ENCODE results near the gene PRKCA. TPM values are rescaled to one million over a fixed set of nuclear protein-coding genes. Genes with fewer than 3 reads are reported as not detected.

PRKCA gene
- total and polyA plus RNA-seq, 2 of the 13 experiments (the other 11 are each of a cell fraction or from before 2014, with no cell fraction given): 18.5 to 21.5 TPM

DNA sequence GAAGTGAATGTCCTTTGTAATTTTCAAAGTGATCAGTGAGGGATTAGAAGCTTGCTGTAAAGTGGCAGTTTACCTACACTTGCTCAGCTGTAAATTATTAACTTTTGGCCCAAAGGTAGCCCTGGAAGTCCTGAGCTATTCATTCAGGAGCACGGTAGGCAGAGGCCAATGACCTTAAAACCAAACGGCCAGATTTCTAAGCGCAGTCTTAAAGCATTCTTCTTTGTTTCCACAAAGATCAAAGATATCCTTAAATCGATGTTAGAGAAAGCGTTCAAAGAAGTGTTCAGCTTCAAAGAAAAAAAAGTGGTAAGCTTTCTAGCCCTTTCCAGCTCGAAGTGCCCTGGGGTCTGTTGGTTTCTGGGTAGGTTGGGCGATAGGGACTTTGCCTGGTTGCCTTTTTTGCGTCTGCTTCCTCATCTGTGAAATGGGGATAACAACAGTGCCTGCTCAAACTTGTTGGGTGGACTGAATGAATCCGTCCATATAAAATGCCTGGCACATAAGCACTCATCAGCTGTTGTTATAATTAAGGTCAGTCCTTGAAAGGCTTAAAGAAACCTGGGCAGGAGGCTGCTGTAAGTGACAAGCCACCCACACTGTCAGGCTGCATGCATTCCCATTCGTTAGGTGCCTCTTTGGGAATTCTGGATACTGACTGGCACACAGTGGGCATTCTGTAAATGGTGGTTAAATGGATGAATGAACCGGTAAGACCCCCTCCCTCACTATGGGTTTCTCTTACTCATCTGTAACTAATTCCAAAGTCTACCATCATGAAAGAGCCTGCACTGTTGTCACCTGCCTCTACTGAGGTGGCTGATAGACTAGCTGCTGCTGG lies 113.2 kb downstream of the PRKCA start (continued):
- no peak for TF ChIP-seq ATF7-NPFF (CRISPR knock-in tag; IDR thresholded peaks at IDR 0.05; ENCODE audit: low read depth)
- no peak for TF ChIP-seq FOSL1 (CRISPR knock-in tag; IDR thresholded peaks at IDR 0.05; ENCODE audit: borderline replicate concordance)
- peak; percentile 98 for TF ChIP-seq TBX2 (CRISPR knock-in tag; IDR thresholded peaks at IDR 0.05; ENCODE audit: borderline replicate concordance)
- TF ChIP-seq, protein P1, sequence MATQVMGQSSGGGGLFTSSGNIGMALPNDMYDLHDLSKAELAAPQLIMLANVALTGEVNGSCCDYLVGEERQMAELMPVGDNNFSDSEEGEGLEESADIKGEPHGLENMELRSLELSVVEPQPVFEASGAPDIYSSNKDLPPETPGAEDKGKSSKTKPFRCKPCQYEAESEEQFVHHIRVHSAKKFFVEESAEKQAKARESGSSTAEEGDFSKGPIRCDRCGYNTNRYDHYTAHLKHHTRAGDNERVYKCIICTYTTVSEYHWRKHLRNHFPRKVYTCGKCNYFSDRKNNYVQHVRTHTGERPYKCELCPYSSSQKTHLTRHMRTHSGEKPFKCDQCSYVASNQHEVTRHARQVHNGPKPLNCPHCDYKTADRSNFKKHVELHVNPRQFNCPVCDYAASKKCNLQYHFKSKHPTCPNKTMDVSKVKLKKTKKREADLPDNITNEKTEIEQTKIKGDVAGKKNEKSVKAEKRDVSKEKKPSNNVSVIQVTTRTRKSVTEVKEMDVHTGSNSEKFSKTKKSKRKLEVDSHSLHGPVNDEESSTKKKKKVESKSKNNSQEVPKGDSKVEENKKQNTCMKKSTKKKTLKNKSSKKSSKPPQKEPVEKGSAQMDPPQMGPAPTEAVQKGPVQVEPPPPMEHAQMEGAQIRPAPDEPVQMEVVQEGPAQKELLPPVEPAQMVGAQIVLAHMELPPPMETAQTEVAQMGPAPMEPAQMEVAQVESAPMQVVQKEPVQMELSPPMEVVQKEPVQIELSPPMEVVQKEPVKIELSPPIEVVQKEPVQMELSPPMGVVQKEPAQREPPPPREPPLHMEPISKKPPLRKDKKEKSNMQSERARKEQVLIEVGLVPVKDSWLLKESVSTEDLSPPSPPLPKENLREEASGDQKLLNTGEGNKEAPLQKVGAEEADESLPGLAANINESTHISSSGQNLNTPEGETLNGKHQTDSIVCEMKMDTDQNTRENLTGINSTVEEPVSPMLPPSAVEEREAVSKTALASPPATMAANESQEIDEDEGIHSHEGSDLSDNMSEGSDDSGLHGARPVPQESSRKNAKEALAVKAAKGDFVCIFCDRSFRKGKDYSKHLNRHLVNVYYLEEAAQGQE (IDR thresholded peaks at IDR 0.05; ENCODE audit: borderline replicate concordance in 1 of 2, low read depth in 1 of 2, low read length in 2 of 2): peak in 1 of 2 experiments; percentile 47; a peak in 1 of 4 replicates
- TF ChIP-seq ZNF101 (CRISPR knock-in tag; IDR thresholded peaks at IDR 0.05; ENCODE audit: borderline replicate concordance, low read depth): no peak
- TF ChIP-seq ZNF563 (CRISPR knock-in tag; IDR thresholded peaks at IDR 0.05): 0 out of 2 replicates have a peak, but pooled peaks have one; percentile 45
- TF ChIP-seq, protein P2, sequence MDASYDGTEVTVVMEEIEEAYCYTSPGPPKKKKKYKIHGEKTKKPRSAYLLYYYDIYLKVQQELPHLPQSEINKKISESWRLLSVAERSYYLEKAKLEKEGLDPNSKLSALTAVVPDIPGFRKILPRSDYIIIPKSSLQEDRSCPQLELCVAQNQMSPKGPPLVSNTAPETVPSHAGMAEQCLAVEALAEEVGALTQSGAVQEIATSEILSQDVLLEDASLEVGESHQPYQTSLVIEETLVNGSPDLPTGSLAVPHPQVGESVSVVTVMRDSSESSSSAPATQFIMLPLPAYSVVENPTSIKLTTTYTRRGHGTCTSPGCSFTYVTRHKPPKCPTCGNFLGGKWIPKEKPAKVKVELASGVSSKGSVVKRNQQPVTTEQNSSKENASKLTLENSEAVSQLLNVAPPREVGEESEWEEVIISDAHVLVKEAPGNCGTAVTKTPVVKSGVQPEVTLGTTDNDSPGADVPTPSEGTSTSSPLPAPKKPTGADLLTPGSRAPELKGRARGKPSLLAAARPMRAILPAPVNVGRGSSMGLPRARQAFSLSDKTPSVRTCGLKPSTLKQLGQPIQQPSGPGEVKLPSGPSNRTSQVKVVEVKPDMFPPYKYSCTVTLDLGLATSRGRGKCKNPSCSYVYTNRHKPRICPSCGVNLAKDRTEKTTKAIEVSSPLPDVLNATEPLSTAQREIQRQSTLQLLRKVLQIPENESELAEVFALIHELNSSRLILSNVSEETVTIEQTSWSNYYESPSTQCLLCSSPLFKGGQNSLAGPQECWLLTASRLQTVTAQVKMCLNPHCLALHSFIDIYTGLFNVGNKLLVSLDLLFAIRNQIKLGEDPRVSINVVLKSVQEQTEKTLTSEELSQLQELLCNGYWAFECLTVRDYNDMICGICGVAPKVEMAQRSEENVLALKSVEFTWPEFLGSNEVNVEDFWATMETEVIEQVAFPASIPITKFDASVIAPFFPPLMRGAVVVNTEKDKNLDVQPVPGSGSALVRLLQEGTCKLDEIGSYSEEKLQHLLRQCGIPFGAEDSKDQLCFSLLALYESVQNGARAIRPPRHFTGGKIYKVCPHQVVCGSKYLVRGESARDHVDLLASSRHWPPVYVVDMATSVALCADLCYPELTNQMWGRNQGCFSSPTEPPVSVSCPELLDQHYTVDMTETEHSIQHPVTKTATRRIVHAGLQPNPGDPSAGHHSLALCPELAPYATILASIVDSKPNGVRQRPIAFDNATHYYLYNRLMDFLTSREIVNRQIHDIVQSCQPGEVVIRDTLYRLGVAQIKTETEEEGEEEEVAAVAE (CRISPR knock-in tag; IDR thresholded peaks at IDR 0.05; ENCODE audit: borderline replicate concordance): 0 out of 2 replicates have a peak, but pooled peaks have one; percentile 40
- TF ChIP-seq MAZ (IDR thresholded peaks at IDR 0.05; ENCODE audit: borderline replicate concordance, low read depth, low read length): no peak
- TF ChIP-seq MAZ (CRISPR knock-in tag; IDR thresholded peaks at IDR 0.05; ENCODE audit: low read depth): 0 out of 2 replicates have a peak, but pooled peaks have one; percentile 30
- TF ChIP-seq MIER2 (CRISPR knock-in tag; IDR thresholded peaks at IDR 0.05): peak; percentile 82
- no peak for TF ChIP-seq ARNT (IDR thresholded peaks at IDR 0.05)
- peak; percentile 25; the same call in 1 of the 2 replicates for TF ChIP-seq KLF6 (CRISPR knock-in tag; IDR thresholded peaks at IDR 0.05)
- TF ChIP-seq, protein P3, sequence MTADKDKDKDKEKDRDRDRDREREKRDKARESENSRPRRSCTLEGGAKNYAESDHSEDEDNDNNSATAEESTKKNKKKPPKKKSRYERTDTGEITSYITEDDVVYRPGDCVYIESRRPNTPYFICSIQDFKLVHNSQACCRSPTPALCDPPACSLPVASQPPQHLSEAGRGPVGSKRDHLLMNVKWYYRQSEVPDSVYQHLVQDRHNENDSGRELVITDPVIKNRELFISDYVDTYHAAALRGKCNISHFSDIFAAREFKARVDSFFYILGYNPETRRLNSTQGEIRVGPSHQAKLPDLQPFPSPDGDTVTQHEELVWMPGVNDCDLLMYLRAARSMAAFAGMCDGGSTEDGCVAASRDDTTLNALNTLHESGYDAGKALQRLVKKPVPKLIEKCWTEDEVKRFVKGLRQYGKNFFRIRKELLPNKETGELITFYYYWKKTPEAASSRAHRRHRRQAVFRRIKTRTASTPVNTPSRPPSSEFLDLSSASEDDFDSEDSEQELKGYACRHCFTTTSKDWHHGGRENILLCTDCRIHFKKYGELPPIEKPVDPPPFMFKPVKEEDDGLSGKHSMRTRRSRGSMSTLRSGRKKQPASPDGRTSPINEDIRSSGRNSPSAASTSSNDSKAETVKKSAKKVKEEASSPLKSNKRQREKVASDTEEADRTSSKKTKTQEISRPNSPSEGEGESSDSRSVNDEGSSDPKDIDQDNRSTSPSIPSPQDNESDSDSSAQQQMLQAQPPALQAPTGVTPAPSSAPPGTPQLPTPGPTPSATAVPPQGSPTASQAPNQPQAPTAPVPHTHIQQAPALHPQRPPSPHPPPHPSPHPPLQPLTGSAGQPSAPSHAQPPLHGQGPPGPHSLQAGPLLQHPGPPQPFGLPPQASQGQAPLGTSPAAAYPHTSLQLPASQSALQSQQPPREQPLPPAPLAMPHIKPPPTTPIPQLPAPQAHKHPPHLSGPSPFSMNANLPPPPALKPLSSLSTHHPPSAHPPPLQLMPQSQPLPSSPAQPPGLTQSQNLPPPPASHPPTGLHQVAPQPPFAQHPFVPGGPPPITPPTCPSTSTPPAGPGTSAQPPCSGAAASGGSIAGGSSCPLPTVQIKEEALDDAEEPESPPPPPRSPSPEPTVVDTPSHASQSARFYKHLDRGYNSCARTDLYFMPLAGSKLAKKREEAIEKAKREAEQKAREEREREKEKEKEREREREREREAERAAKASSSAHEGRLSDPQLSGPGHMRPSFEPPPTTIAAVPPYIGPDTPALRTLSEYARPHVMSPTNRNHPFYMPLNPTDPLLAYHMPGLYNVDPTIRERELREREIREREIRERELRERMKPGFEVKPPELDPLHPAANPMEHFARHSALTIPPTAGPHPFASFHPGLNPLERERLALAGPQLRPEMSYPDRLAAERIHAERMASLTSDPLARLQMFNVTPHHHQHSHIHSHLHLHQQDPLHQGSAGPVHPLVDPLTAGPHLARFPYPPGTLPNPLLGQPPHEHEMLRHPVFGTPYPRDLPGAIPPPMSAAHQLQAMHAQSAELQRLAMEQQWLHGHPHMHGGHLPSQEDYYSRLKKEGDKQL (CRISPR knock-in tag; IDR thresholded peaks at IDR 0.05; ENCODE audit: low read depth): peak; percentile 80
- TF ChIP-seq ZNF543 (CRISPR knock-in tag; IDR thresholded peaks at IDR 0.05): peak; percentile 83; the same call in 1 of the 2 replicates

Data from HepG2 (cell line).